Esophagus muscularis mucosa (tissue), 4 donors: ENCODE results near the gene S100B. TPM values are rescaled to one million over a fixed set of nuclear protein-coding genes. Genes with fewer than 3 reads are reported as not detected.

Experiments used
- DNase-seq: peaks from one replicate; pipeline ENCODE4 v3.0.0-alpha.2; 2017; ENCODE audit errors: extremely low spot score
- H3K27ac ChIP-seq, 4 donors: fragments of 200-600 bp; sonication (generic); replicated peaks in 1 of 4; 1 replicate in 3 of 4; 2 replicates in 1 of 4; pipeline ENCODE4 v1.5.1; 2016 to 2019; ENCODE audit warnings: mild to moderate bottlenecking in 1 of 4
- H3K27me3 ChIP-seq, 4 donors: fragments of 200-600 bp; sonication (generic); one replicate each; pipeline versions ENCODE4 v1.5.1 to v1.6.0; 2016 to 2019
- H3K36me3 ChIP-seq, 4 donors: fragments of 200-600 bp; sonication (generic); one replicate each; pipeline ENCODE4 v1.5.1; 2016 to 2019
- H3K4me1 ChIP-seq, 4 donors: fragments of 200-600 bp; sonication (generic); one replicate each; pipeline ENCODE4 v1.5.1; 2016 to 2019
- H3K4me3 ChIP-seq, 4 donors: fragments of 200-600 bp; sonication (generic); 1 replicate in 2 of 4; 2 replicates in 2 of 4; pipeline ENCODE4 v1.5.1; 2016 to 2019; ENCODE audit warnings: mild to moderate bottlenecking in 4 of 4, moderate library complexity in 1 of 4
- H3K9me3 ChIP-seq, 4 donors: fragments of 200-600 bp; sonication (generic); 1 replicate in 3 of 4; 2 replicates in 1 of 4; pipeline ENCODE4 v1.5.1; 2016 to 2019
- CTCF ChIP-seq, 3 experiments: fragments of 200-600 bp in 2 of 3; fragments of 450-650 bp in 1 of 3; sonication (generic) in 2 of 3; IDR thresholded peaks; one replicate each; pipeline ENCODE4 v1.5.1; 2017 to 2019; ENCODE audit warnings: antibody characterized with exemption in 3 of 3, mild to moderate bottlenecking in 2 of 3, moderate library complexity in 1 of 3
- EP300 ChIP-seq: sonication (generic); formaldehyde crosslinking; IDR thresholded peaks from one replicate; pipeline ENCODE4 v1.6.1; 2017; ENCODE audit warnings: antibody characterized with exemption
- POLR2A ChIP-seq: fragments of 450-650 bp; IDR thresholded peaks from one replicate; pipeline ENCODE4 v1.6.1; 2017; ENCODE audit warnings: antibody characterized with exemption, moderate library complexity, mild to moderate bottlenecking, low read depth
- POLR2AphosphoS5 ChIP-seq, 2 donors: sonication (generic); formaldehyde crosslinking; IDR thresholded peaks; one replicate each; pipeline ENCODE4 v1.6.1; 2017; ENCODE audit warnings: antibody characterized with exemption in 2 of 2
- WGBS: methylation state at CpG from one replicate; pipeline ENCODE4 v1.1.5; 2018; 5-methylcytosine and 5-hydroxymethylcytosine counted together
- intact Hi-C: fragments of 100-400 bp; cut with DNase I; formaldehyde crosslinking; loops from one replicate; pipeline ENCODE4 v1.15.1; 2023
- total RNA-seq, 4 donors: library from RNA; depleted of rRNA; stranded (reverse); fragments of >200 nt; gene quantifications; one replicate each; pipeline versions ENCODE4 v1.1.0 to v1.2.1, GENCODE V29; 2016

S100B gene
- total RNA-seq, 4 donors from 2014 or later = 16.0 to 38.2 (median 30.7) TPM

DNA sequence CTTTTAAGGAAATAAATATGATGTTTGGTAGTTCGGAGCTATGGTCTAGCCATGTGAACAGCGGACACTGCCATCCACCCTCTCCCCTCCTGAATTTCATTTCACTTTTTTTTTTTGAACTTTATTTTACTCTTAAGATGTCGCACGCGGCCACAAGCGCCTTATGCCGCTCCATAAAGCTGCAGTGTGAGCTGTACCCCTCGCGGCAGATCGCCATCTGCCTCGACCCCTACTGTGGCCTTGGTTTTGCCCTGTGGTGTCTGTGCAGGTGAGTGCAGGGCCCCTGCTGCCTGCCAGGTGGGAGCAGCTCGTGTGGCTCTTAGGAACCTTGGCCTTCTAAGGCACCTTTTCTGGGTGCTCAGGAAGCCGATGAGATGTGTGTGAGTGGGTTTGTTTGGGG is 48.1 kb downstream of the S100B start:
- no peaks in the 10 kb centered on the region for H3K9me3 ChIP-seq
- 96% methylated on average over 13 of the region's 13 CpGs for WGBS
- H3K4me3 ChIP-seq = no peak overlapping the region
- no peak for TF ChIP-seq EP300
- TF ChIP-seq POLR2AphosphoS5 (IDR thresholded peaks at IDR 0.05) = no peak
- TF ChIP-seq POLR2A = no peak
- TF ChIP-seq CTCF (IDR thresholded peaks at IDR 0.05) = no peak
- H3K27me3 ChIP-seq = no peaks in the 10 kb centered on the region
- DNase-seq = peak; percentile 21
- intact Hi-C loops = no loop called here
- peaks cover 0 to 8% (median 0%) of the 10 kb centered on the region in 4 donors for H3K4me1 ChIP-seq
- H3K36me3 ChIP-seq = peaks cover 49 to 100% (median 86%) of the 10 kb centered on the region in 4 donors
- H3K27ac ChIP-seq = no peak overlapping the region

- Histone ChIP-seq H3K27ac (no peak overlapping the region), H3K27me3 (no peaks in the 10 kb centered on the region), H3K4me1 (peaks cover 0 to 8% (median 0%) of the 10 kb centered on the region in 4 donors), H3K36me3 (peaks cover 45 to 99% (median 84%) of the 10 kb centered on the region in 4 donors), H3K4me3 (no peak overlapping the region), H3K9me3 (no peaks in the 10 kb centered on the region)
- intact Hi-C loops = no loop called here
- DNase-seq = peak; percentile 53
- 92% methylated on average over 16 of the region's 16 CpGs for WGBS
- TF ChIP-seq EP300 (no peak), POLR2A (no peak), CTCF (IDR thresholded peaks at IDR 0.05) (no peak), POLR2AphosphoS5 (IDR thresholded peaks at IDR 0.05) (no peak)
Observed at GRCh38 chr21:46555678-46556077, 49.2 kb downstream of the S100B start.

DNA sequence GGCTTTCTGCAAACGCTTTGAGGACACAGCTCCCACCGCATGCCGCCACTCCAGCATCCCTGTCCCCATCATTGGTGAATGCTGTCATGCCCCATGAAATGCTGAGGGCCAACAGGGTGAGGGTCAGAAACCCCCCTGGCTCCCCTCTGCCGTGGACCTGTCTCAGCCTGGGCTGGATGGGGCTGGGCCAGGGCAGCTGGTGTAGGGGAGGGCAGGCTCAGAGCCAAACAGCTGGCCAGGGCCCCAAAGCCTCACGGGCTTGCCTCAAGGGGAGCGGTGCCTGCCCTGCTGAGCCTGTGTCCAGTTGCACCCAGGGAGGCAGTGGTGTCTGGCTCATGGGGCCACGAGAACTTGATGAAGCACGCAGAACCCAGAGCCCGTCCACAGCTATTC is 49.7 kb downstream of the S100B start:
- peak; percentile 70 for DNase-seq
- Histone ChIP-seq H3K9me3 (no peaks in the 10 kb centered on the region), H3K27me3 (no peaks in the 10 kb centered on the region), H3K4me3 (no peak overlapping the region), H3K4me1 (peaks cover 0 to 8% (median 0%) of the 10 kb centered on the region in 4 donors), H3K36me3 (peaks cover 47 to 99% (median 84%) of the 10 kb centered on the region in 4 donors), H3K27ac (no peak overlapping the region)
- TF ChIP-seq POLR2A = no peak
- no peak for TF ChIP-seq POLR2AphosphoS5 (IDR thresholded peaks at IDR 0.05)
- no peak for TF ChIP-seq CTCF (IDR thresholded peaks at IDR 0.05)
- no peak for TF ChIP-seq EP300
- WGBS = 94% methylated on average over 5 of the region's 9 CpGs
- intact Hi-C loops = no loop called here

DNA sequence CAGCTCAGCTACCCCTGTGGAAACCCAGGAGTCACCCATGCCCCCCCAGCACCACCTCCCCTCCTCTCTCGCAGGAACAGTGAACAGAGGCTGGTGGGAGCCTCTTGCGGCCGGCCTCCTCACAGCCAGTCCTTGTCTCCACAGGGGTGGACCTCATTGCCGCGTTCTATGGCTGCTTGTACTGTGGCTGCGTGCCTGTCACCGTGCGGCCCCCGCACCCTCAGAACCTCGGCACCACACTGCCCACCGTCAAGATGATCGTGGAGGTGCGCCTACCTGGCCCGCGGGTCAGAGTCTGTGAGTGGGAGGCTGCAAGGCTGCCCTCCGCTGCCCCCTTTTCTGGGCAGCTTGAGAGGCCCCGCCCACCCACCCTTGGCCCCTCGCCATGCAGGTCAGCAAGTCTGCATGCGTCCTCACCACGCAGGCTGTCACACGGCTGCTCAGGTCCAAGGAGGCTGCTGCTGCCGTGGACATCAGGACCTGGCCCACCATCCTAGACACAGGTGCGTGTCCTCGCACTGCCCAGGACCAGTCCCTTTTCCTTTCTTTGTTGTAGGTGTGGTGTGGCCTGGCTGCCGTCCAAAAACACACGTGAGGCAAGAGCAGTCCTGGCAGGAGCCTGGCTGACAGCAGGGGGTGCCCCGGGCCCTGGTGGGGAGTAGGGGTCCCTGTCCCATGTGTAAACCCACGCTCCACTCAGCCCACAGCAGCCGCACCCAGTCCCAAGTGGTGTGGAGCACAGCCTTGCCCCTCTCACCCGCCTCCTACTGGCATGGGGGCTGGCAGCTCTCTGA is 50.3 kb downstream of the S100B start:
- WGBS = 90% methylated on average over 25 of the region's 30 CpGs
- DNase-seq = peak; percentile 24
- Histone ChIP-seq H3K9me3 (no peaks in the 10 kb centered on the region), H3K27ac (no peak overlapping the region), H3K36me3 (peaks cover 52 to 99% (median 86%) of the 10 kb centered on the region in 4 donors), H3K4me1 (peaks cover 0 to 7% (median 0%) of the 10 kb centered on the region in 4 donors), H3K4me3 (no peak overlapping the region), H3K27me3 (no peaks in the 10 kb centered on the region)
- intact Hi-C loops = no loop called here
- no peak for TF ChIP-seq POLR2AphosphoS5 (IDR thresholded peaks at IDR 0.05)
- TF ChIP-seq POLR2A = no peak
- TF ChIP-seq EP300 = no peak
- TF ChIP-seq CTCF (IDR thresholded peaks at IDR 0.05) = no peak
